HepG2 (cell line): ENCODE data around the gene GAPT. TPM values are rescaled to one million over a fixed set of nuclear protein-coding genes. Genes with fewer than 3 reads are reported as not detected.

Source experiments
- ATAC-seq: fragments of 200-7000 bp; cut with Tn5 transposase; 3 replicates; pipeline ENCODE4 v1.9.1; 2020; ENCODE audit warnings: mild to moderate bottlenecking, moderate library complexity
- BruUV-seq: library from RNA; stranded (reverse); fragments of 400-500 nt; replicated peaks from 2 replicates; lab custom pipeline; 2021; lab: Mats Ljungman, UMichigan
- CTCF ChIA-PET: fragments of 300-600 bp; formaldehyde crosslinking; extraction: SDS; loops from one replicate; lab custom pipeline; 2021; ENCODE audit warnings: low total read pairs, inconsistent platforms, low intra/inter-chr PET ratio; lab: Yijun Ruan, JAX
- POLR2A ChIA-PET: fragments of 350-600 bp; sonication (Branson Sonifier 250); formaldehyde crosslinking; loops from one replicate; lab custom pipeline; 2020; ENCODE audit warnings: antibody characterized with exemption, inconsistent platforms; lab: Yijun Ruan, JAX
- DNase-seq: peaks from one replicate; pipeline ENCODE4 v3.0.0-alpha.2; 2015; ENCODE audit warnings: low spot score
- FAIRE-seq: peaks from 3 replicates; lab custom pipeline; 2011; peaks lifted over from hg19 to GRCh38; lab: Jason Lieb, UNC
- H2AFZ ChIP-seq: one replicate; pipeline ENCODE4 v1.6.1; 2011; ENCODE audit warnings: low read length, inconsistent platforms
- H3K27ac ChIP-seq: fragments of 300-600 bp; 3 replicates; pipeline ENCODE4 v1.8.0; 2011; ENCODE audit warnings: mixed run types, mild to moderate bottlenecking, mixed read lengths, low read length, inconsistent platforms; ENCODE audit not compliant: insufficient read depth; ENCODE audit errors: extremely low read length
- H3K27me3 ChIP-seq, 2 experiments: fragments of 200-600 bp in 1 of 2; 2 replicates in 1 of 2; 3 replicates in 1 of 2; pipeline versions ENCODE4 v1.6.0 to v1.8.0; 2011; ENCODE audit warnings: low read length in 2 of 2, mild to moderate bottlenecking in 2 of 2, moderate library complexity in 2 of 2, inconsistent platforms in 1 of 2; ENCODE audit not compliant: insufficient read depth in 2 of 2, control insufficient read depth in 1 of 2
- H3K36me3 ChIP-seq, 2 experiments: fragments of 200-600 bp in 1 of 2; replicated peaks in 1 of 2; 2 replicates in 1 of 2; 3 replicates in 1 of 2; pipeline versions ENCODE4 v1.5.1 to v1.8.0; 2011; ENCODE audit warnings: low read length in 2 of 2, inconsistent platforms in 1 of 2; ENCODE audit not compliant: insufficient read depth in 2 of 2, control insufficient read depth in 1 of 2
- H3K4me1 ChIP-seq: 2 replicates; pipeline ENCODE4 v1.5.1; 2012; ENCODE audit warnings: low read length, inconsistent platforms; ENCODE audit not compliant: insufficient read depth
- H3K4me2 ChIP-seq: 2 replicates; pipeline ENCODE4 v1.6.0; 2011; ENCODE audit warnings: low read depth, low read length, inconsistent platforms
- H3K4me3 ChIP-seq, 3 experiments: fragments of 200-600 bp in 1 of 3; sonication (generic), shearing (Covaris generic) in 1 of 3; replicated peaks in 1 of 3; 2 replicates each; pipeline ENCODE4 v1.5.1; 2011 to 2016; ENCODE audit warnings: low read length in 3 of 3, inconsistent platforms in 2 of 3, low read depth in 2 of 3, mild to moderate bottlenecking in 2 of 3, control low read depth in 1 of 3, mixed read lengths in 1 of 3; ENCODE audit not compliant: insufficient read depth in 1 of 3
- H3K79me2 ChIP-seq: one replicate; pipeline ENCODE4 v1.6.1; 2011; ENCODE audit warnings: low read length, inconsistent platforms; ENCODE audit not compliant: insufficient read depth
- H3K9ac ChIP-seq: 2 replicates; pipeline ENCODE4 v1.6.0; 2011; ENCODE audit warnings: mild to moderate bottlenecking, low read depth, low read length, inconsistent platforms; ENCODE audit not compliant: insufficient read depth
- H3K9me3 ChIP-seq: 2 replicates; pipeline ENCODE4 v1.5.1; 2012; ENCODE audit warnings: mild to moderate bottlenecking, low read length
- H4K20me1 ChIP-seq: 2 replicates; pipeline ENCODE4 v1.6.0; 2011; ENCODE audit warnings: inconsistent platforms, mild to moderate bottlenecking, low read length, moderate library complexity; ENCODE audit not compliant: insufficient read depth
- HNF4A ChIP-seq: sonication (generic); formaldehyde crosslinking; IDR thresholded peaks from 2 replicates; pipeline ENCODE4 v1.4.0; 2020; ENCODE audit warnings: missing genetic modification reagents
- RELA ChIP-seq: sonication (generic); formaldehyde crosslinking; IDR thresholded peaks from 2 replicates; pipeline ENCODE4 v1.4.0; 2020; ENCODE audit warnings: missing genetic modification reagents
- SALL2 ChIP-seq: sonication (generic); formaldehyde crosslinking; IDR thresholded peaks from 2 replicates; pipeline ENCODE4 v1.8.1; 2023; ENCODE audit warnings: mild to moderate bottlenecking, missing genetic modification reagents, inconsistent platforms
- ZBTB10 ChIP-seq: sonication (generic); formaldehyde crosslinking; IDR thresholded peaks from 2 replicates; pipeline ENCODE4 v1.4.0; 2020; ENCODE audit warnings: missing genetic modification reagents, borderline replicate concordance
- ZNF318 ChIP-seq: sonication (generic); formaldehyde crosslinking; IDR thresholded peaks from 2 replicates; pipeline ENCODE4 v1.4.0; 2020; ENCODE audit warnings: mild to moderate bottlenecking, missing genetic modification reagents
- ZNF670 ChIP-seq: sonication (generic); formaldehyde crosslinking; IDR thresholded peaks from 2 replicates; pipeline ENCODE4 v1.8.0; 2022; ENCODE audit warnings: mild to moderate bottlenecking, missing genetic modification reagents, borderline replicate concordance
- ZNF879 ChIP-seq: sonication (generic); formaldehyde crosslinking; IDR thresholded peaks from 2 replicates; pipeline ENCODE4 v1.8.1; 2023; ENCODE audit warnings: missing genetic modification reagents
- WGBS: methylation state at CpG from one replicate; pipeline ENCODE4 v1.1.6; 2017; ENCODE audit warnings: low lambda C conversion rate; 5-methylcytosine and 5-hydroxymethylcytosine counted together
- in situ Hi-C: cut with HindIII; loops from 2 replicates; pipeline ENCODE4 v1.10.0; 2017; ENCODE audit warnings: low pct_unique_long_range_greater_than_20kb; ENCODE audit not compliant: extremely low pct_ligation_motif_present
- intact Hi-C: fragments of 100-400 bp; cut with micrococcal nuclease; formaldehyde crosslinking; loops from one replicate; pipeline ENCODE4 v1.10.0; 2022; ENCODE audit not compliant: unreplicated experiment
- polyA plus RNA-seq, 8 experiments: library from polyadenylated mRNA; depleted of rRNA in 3 of 8; stranded (reverse) in 7 of 8; unstranded in 1 of 8; fragments of >200 nt; fragmentation: Illumina TruSeq in 4 of 8; extraction: Trizol in 4 of 8; gene quantifications; 2 replicates each; pipeline versions ENCODE4 v1.2.1 to v1.2.3, GENCODE V29; 2011 to 2016; ENCODE audit warnings: low read depth in 4 of 8, missing spikeins in 1 of 8, mixed read lengths in 1 of 8; ENCODE audit not compliant: insufficient read depth in 1 of 8
- total RNA-seq, 5 experiments: library from RNA; depleted of rRNA; stranded (reverse); fragments of >200 nt; fragmentation: Illumina TruSeq; extraction: Trizol; gene quantifications; 2 replicates each; pipeline ENCODE4 v1.2.3, GENCODE V29; 2016; ENCODE audit warnings: low read depth in 1 of 5

Gene GAPT
- total and polyA plus RNA-seq, 2 of the 13 experiments (the other 11 are each of a cell fraction or from before 2014, with no cell fraction given), result not detected

GRCh38 chr5:58454025-58454424, 37.2 kb upstream of the GAPT start:
- H3K9ac ChIP-seq, result no peak overlapping the region
- no peak overlapping the region for H2AFZ ChIP-seq
- H3K36me3 ChIP-seq, result peaks cover 3 to 11% of the 10 kb centered on the region in 2 experiments; a peak in 3 of 5 replicates
- ChIA-PET CTCF (no interaction called here), POLR2A (no interaction called here)
- ATAC-seq (no peak), FAIRE-seq (no peak), DNase-seq (no peak)
- no peak overlapping the region for H3K27ac ChIP-seq
- H3K4me3 ChIP-seq, result no peak overlapping the region
- H3K4me2 ChIP-seq, result no peak overlapping the region
- in situ Hi-C loops (loop anchor here (25.0 kb wide), 1 partner anchor 942 kb away; no protein-coding TSS in a partner anchor), intact Hi-C loops (no loop called here)
- 100% methylated on average over 1 of the region's 1 CpG for WGBS
- H3K4me1 ChIP-seq, result peaks cover 28% of the 10 kb centered on the region; the same call in 1 of the 2 replicates
- no peaks in the 10 kb centered on the region for H3K9me3 ChIP-seq
- BruUV-seq, result no TSS peak
- TF ChIP-seq HNF4A (0 out of 2 replicates have a peak, but pooled peaks have one; percentile 15), ZNF670 (no peak)
- H3K27me3 ChIP-seq, result no peaks in the 10 kb centered on the region; a peak in 1 of 5 replicates
- H3K79me2 ChIP-seq, result peaks cover 11% of the 10 kb centered on the region
- H4K20me1 ChIP-seq, result no peaks in the 10 kb centered on the region

- H3K9ac ChIP-seq, result no peak overlapping the region
- peaks cover 11% of the 10 kb centered on the region for H3K79me2 ChIP-seq
- ChIA-PET CTCF (no interaction called here), POLR2A (no interaction called here)
- WGBS, result 76% methylated on average over 5 of the region's 5 CpGs
- no peak overlapping the region for H3K4me3 ChIP-seq
- H3K36me3 ChIP-seq, result peaks cover 3 to 11% of the 10 kb centered on the region in 2 experiments; a peak in 3 of 5 replicates
- no peak for FAIRE-seq
- no peaks in the 10 kb centered on the region; a peak in 1 of 5 replicates for H3K27me3 ChIP-seq
- no peaks in the 10 kb centered on the region for H3K9me3 ChIP-seq
- peaks cover 28% of the 10 kb centered on the region; the same call in 1 of the 2 replicates for H3K4me1 ChIP-seq
- H4K20me1 ChIP-seq, result no peaks in the 10 kb centered on the region
- H2AFZ ChIP-seq, result no peak overlapping the region
- DNase-seq, result no peak
- no peak for ATAC-seq
- BruUV-seq, result no TSS peak
- no peak overlapping the region for H3K4me2 ChIP-seq
- H3K27ac ChIP-seq, result no peak overlapping the region
- intact Hi-C loops, result no loop called here
- in situ Hi-C loops, result loop anchor here (5.0 to 25.0 kb wide), 2 partner anchors 568 to 943 kb away; no protein-coding TSS in a partner anchor
- TF ChIP-seq ZNF318, result no peak
- no peak for TF ChIP-seq ZBTB10 (CRISPR knock-in tag)
- no peak for TF ChIP-seq RELA (CRISPR knock-in tag)
- TF ChIP-seq SALL2 (CRISPR knock-in tag), result no peak
- no peak for TF ChIP-seq ZNF879 (CRISPR knock-in tag)
Measured at GRCh38 chr5:58455066-58455465, 36.2 kb upstream of the GAPT start.
